Testis (tissue), 3 donors: Measurements from ENCODE around the gene CRHR2. TPM values are rescaled to one million over a fixed set of nuclear protein-coding genes. Genes with fewer than 3 reads are reported as not detected.

Source experiments
- DNase-seq: peaks from one replicate; pipeline ENCODE4 v3.0.0-alpha.2; 2019
- H3K27ac ChIP-seq, 2 donors: fragments of 200-600 bp; sonication (generic); one replicate each; pipeline ENCODE4 v1.5.1; 2019
- H3K27me3 ChIP-seq: fragments of 200-600 bp; sonication (generic); one replicate; pipeline ENCODE4 v1.5.1; 2019
- H3K36me3 ChIP-seq: fragments of 200-600 bp; sonication (generic); one replicate; pipeline ENCODE4 v1.5.1; 2017; ENCODE audit warnings: low read depth; ENCODE audit errors: missing control alignments
- H3K4me1 ChIP-seq: fragments of 200-600 bp; sonication (generic); one replicate; pipeline ENCODE4 v1.5.1; 2019
- H3K4me3 ChIP-seq, 2 donors: fragments of 200-600 bp; sonication (generic); one replicate each; pipeline ENCODE4 v1.5.1; 2017 to 2019
- H3K9me3 ChIP-seq: fragments of 200-600 bp; sonication (generic); one replicate; pipeline ENCODE4 v1.5.1; 2017
- CTCF ChIP-seq, 3 experiments: fragments of 450-650 bp in 2 of 3; fragments of 200-600 bp in 1 of 3; sonication (generic) in 1 of 3; IDR thresholded peaks; one replicate each; pipeline ENCODE4 v1.5.1; 2016 to 2019; ENCODE audit warnings: antibody characterized with exemption in 3 of 3, mild to moderate bottlenecking in 2 of 3, moderate library complexity in 1 of 3
- POLR2A ChIP-seq: fragments of 450-650 bp; IDR thresholded peaks from one replicate; pipeline ENCODE4 v1.6.1; 2017; ENCODE audit warnings: antibody characterized with exemption, mild to moderate bottlenecking, moderate library complexity
- WGBS, 2 donors: methylation state at CpG; one replicate each; pipeline ENCODE4 v1.1.5; 2018; 5-methylcytosine and 5-hydroxymethylcytosine counted together
- intact Hi-C: fragments of 100-400 bp; cut with DNase I; formaldehyde crosslinking; loops from one replicate; pipeline ENCODE4 v1.15.1; 2023; ENCODE audit warnings: low total_unique reads
- polyA plus RNA-seq: library from polyadenylated mRNA; stranded (reverse); fragments of 350-450 nt; fragmentation: Illumina TruSeq; extraction: RNeasy Lipid Tissue Mini Kit (QIAGEN cat#74804); gene quantifications from one replicate; pipeline ENCODE4 v1.2.3, GENCODE V29; 2014; ENCODE audit warnings: low read depth, low replicate concordance; ENCODE audit not compliant: insufficient read depth
- total RNA-seq, 2 donors: library from RNA; depleted of rRNA; stranded (reverse); fragments of >200 nt; gene quantifications; one replicate each; pipeline ENCODE4 v1.2.3, GENCODE V29; 2016

The CRHR2 gene
- total and polyA plus RNA-seq, 3 donors from 2014 or later, result 0.50 to 1.3 (median 1.2) TPM

GRCh38 chr7:30705596-30705995, 23.3 kb upstream of the CRHR2 start:
- TF ChIP-seq POLR2A, result no peak
- TF ChIP-seq CTCF (IDR thresholded peaks at IDR 0.05), result no peak
- Histone ChIP-seq H3K27ac (no peak overlapping the region), H3K27me3 (no peaks in the 10 kb centered on the region), H3K9me3 (no peaks in the 10 kb centered on the region), H3K4me1 (no peaks in the 10 kb centered on the region), H3K36me3 (no peaks in the 10 kb centered on the region), H3K4me3 (no peak overlapping the region)
- DNase-seq, result no peak
- intact Hi-C loops, result no loop called here
- 81 to 92% methylated on average over 13 of the region's 13 CpGs for WGBS, 2 donors

GRCh38 chr7:30705008-30705407, 22.8 kb upstream of the CRHR2 start:
- Histone ChIP-seq H3K9me3 (no peaks in the 10 kb centered on the region), H3K27ac (no peak overlapping the region), H3K4me3 (no peak overlapping the region), H3K36me3 (no peaks in the 10 kb centered on the region), H3K27me3 (no peaks in the 10 kb centered on the region), H3K4me1 (no peaks in the 10 kb centered on the region)
- 93 to 97% methylated on average over 7 to 8 of the region's 8 CpGs for WGBS, 2 donors
- intact Hi-C loops, result no loop called here
- no peak for TF ChIP-seq CTCF (IDR thresholded peaks at IDR 0.05)
- no peak for TF ChIP-seq POLR2A
- no peak for DNase-seq

- DNase-seq, result no peak
- Histone ChIP-seq H3K4me1 (no peaks in the 10 kb centered on the region), H3K27me3 (no peaks in the 10 kb centered on the region), H3K9me3 (no peaks in the 10 kb centered on the region), H3K27ac (no peak overlapping the region), H3K36me3 (no peaks in the 10 kb centered on the region), H3K4me3 (no peak overlapping the region)
- intact Hi-C loops, result no loop called here
- 79 to 84% methylated on average over 4 of the region's 4 CpGs for WGBS, 2 donors
- TF ChIP-seq POLR2A (no peak), CTCF (IDR thresholded peaks at IDR 0.05) (no peak)
These were observed 21.5 kb upstream of the CRHR2 start for GRCh38 chr7:30703756-30704155.

GRCh38 chr7:30702200-30702599, 19.9 kb upstream of the CRHR2 start:
- no peaks in the 10 kb centered on the region for H3K9me3 ChIP-seq
- WGBS, 2 donors, result 71 to 95% methylated on average over 1 of the region's 1 CpG
- H3K36me3 ChIP-seq, result no peaks in the 10 kb centered on the region
- no peak overlapping the region for H3K27ac ChIP-seq
- H3K4me1 ChIP-seq, result no peaks in the 10 kb centered on the region
- intact Hi-C loops, result no loop called here
- DNase-seq, result no peak
- no peaks in the 10 kb centered on the region for H3K27me3 ChIP-seq
- no peak overlapping the region for H3K4me3 ChIP-seq
- TF ChIP-seq CTCF (IDR thresholded peaks at IDR 0.05), result no peak
- no peak for TF ChIP-seq POLR2A

- TF ChIP-seq POLR2A (no peak), CTCF (IDR thresholded peaks at IDR 0.05) (no peak)
- Histone ChIP-seq H3K4me1 (no peaks in the 10 kb centered on the region), H3K36me3 (no peaks in the 10 kb centered on the region), H3K9me3 (no peaks in the 10 kb centered on the region), H3K4me3 (no peak overlapping the region), H3K27me3 (no peaks in the 10 kb centered on the region), H3K27ac (no peak overlapping the region)
- intact Hi-C loops, result no loop called here
- DNase-seq, result no peak
- WGBS, 2 donors, result 67 to 71% methylated on average over 3 of the region's 3 CpGs
These were observed 18.7 kb upstream of the CRHR2 start for GRCh38 chr7:30700941-30701340.
